BLaER1 treated with 17β-estradiol and CSF1 and Interleukin-3, amounts not matched to agents 10 nM and 100 nM (cell line): ENCODE data around the gene CRYGA.
"Not testable (repeated sequence)": the region's sequence is repeated elsewhere in the genome, so short reads cannot be mapped to it uniquely, and the experiment has no call there.

ENCODE experiments used
- H3K27ac ChIP-seq, 11 experiments: shearing (Covaris generic); formaldehyde crosslinking; 2 replicates each; pipeline ENCODE4 v1.8.1; 2022
- H3K27me3 ChIP-seq, 11 experiments: shearing (Covaris generic); formaldehyde crosslinking; 2 replicates each; pipeline ENCODE4 v1.8.1; 2022
- H3K36me3 ChIP-seq, 11 experiments: shearing (Covaris generic); formaldehyde crosslinking; 2 replicates each; pipeline ENCODE4 v1.8.1; 2022
- H3K4me1 ChIP-seq, 10 experiments: shearing (Covaris generic); formaldehyde crosslinking; 2 replicates each; pipeline ENCODE4 v1.8.1; 2022
- H3K4me2 ChIP-seq, 11 experiments: shearing (Covaris generic); formaldehyde crosslinking; 2 replicates each; pipeline ENCODE4 v1.8.1; 2022
- H3K4me3 ChIP-seq, 10 experiments: shearing (Covaris generic); formaldehyde crosslinking; 2 replicates each; pipeline ENCODE4 v1.8.1; 2022
- H3K9ac ChIP-seq, 11 experiments: shearing (Covaris generic); formaldehyde crosslinking; 2 replicates each; pipeline ENCODE4 v1.8.1; 2022
- H3K9me3 ChIP-seq, 11 experiments: shearing (Covaris generic); formaldehyde crosslinking; replicated peaks in 1 of 11; 2 replicates each; pipeline ENCODE4 v1.8.1; 2022
- H4K20me1 ChIP-seq, 11 experiments: shearing (Covaris generic); formaldehyde crosslinking; 2 replicates each; pipeline ENCODE4 v1.8.1; 2022
- Cebpa-rat ChIP-seq, 11 experiments: shearing (Covaris generic); IDR thresholded peaks; 2 replicates each; pipeline ENCODE4 v1.8.1; 2022

CRYGA gene

GRCh38 chr2:208135794-208136715 lies 27.3 kb downstream of the CRYGA start:
- Histone ChIP-seq H4K20me1 (no peaks in the 10 kb centered on the region), H3K4me1 (peaks cover 8 to 12% (median 9%) of the 10 kb centered on the region in 10 experiments; a peak in 18 of 20 replicates), H3K27ac (no peak overlapping the region), H3K9me3 (peaks cover 13 to 28% (median 25%) of the 10 kb centered on the region in 11 experiments; a peak in 20 of 22 replicates), H3K9ac (no peak overlapping the region), H3K36me3 (no peaks in the 10 kb centered on the region), H3K4me2 (no peak overlapping the region), H3K4me3 (no peak overlapping the region), H3K27me3 (no peaks in the 10 kb centered on the region)
- no peak for TF ChIP-seq Cebpa-rat (IDR thresholded peaks at IDR 0.05)

- Histone ChIP-seq H3K36me3 (no peaks in the 10 kb centered on the region), H3K27ac (no peak overlapping the region), H3K4me2 (peak overlapping the region; percentile 15 to 58 (median 46); a peak in 21 of 22 replicates), H3K4me3 (no peak overlapping the region), H4K20me1 (no peaks in the 10 kb centered on the region), H3K9ac (no peak overlapping the region), H3K9me3 (peaks cover 13 to 27% (median 24%) of the 10 kb centered on the region in 11 experiments; a peak in 20 of 22 replicates), H3K27me3 (no peaks in the 10 kb centered on the region), H3K4me1 (peaks cover 8 to 12% (median 9%) of the 10 kb centered on the region in 10 experiments; a peak in 18 of 20 replicates)
- TF ChIP-seq Cebpa-rat (IDR thresholded peaks at IDR 0.05) = no peak
Measured at GRCh38 chr2:208134928-208135586, 28.3 kb downstream of the CRYGA start.

DNA sequence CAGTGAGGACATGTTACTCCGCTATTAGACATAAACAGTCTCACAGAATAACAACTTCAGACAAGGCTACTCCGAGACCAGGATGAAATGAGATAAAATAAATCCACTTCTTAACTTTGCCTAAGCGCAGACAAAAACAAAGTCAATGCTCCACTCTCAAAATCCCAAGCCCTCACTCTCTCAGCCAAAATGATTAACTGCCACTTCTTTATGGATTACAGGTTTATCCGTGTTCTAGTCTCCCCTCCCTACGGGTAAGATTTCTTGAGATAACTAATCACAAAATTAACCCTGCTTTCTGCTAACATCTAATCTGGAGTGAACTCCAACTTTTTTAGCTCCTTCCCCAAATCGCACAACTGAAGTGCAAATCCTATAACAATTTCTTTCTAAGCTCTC lies 32.7 kb downstream of the CRYGA start:
- Histone ChIP-seq H3K4me3 (no peak overlapping the region), H3K9me3 (peaks cover 0 to 4% (median 0%) of the 10 kb centered on the region in 11 experiments; a peak in 1 of 22 replicates), H3K27me3 (no peaks in the 10 kb centered on the region), H3K9ac (no peak overlapping the region), H4K20me1 (no peaks in the 10 kb centered on the region), H3K4me2 (no peak overlapping the region), H3K4me1 (peaks cover 8 to 12% (median 9%) of the 10 kb centered on the region in 10 experiments; a peak in 18 of 20 replicates), H3K27ac (no peak overlapping the region), H3K36me3 (no peaks in the 10 kb centered on the region)
- TF ChIP-seq Cebpa-rat (IDR thresholded peaks at IDR 0.05) = no peak

DNA sequence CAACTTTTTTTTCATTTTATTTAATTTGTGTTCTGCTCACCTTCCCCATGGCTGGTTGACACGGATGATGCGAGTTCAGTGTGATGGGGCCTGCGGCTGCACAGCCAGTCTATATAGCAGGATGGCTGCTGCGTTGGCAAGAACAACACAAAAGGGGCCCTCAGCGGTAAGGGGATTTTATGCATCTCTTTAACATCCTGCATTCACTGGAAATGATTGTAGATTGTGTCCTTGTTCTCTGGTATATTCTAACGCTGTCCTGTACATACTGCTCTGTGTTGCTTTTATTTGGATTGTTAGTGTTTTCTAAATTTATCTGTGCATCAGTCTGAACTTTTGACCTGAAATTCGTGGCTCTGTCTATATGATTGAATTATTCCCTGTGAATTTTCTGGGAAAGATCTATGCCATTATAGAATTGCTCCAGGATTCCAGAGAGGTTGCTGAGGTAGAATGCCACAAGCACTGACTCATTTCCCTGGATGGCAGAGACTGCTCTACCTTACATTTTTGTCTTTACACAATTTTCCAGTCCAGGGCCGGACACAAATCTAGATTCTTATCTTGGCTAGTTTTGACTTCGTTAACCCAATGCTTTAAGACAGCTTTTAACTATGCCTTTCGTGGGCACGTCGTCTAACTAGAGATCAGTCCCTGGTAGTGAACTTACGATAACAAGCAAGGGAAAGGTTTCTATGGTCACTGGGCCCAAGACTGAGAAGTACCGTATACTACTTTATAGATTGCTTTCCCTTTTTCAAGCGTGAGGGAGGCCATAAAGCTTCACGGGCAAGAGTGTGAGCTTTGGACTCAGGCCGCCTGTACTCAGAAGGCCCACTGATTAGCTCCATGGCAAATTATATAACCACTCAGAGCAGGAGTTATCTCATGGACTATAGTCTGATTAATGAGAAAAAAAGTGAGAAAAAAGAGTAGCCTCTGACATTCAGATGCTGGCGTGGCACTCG lies 33.4 kb downstream of the CRYGA start, which contains the start of gene CRYGC:
CRYGC (minus strand) TSS at position 85 of the 968 bp plus-strand sequence; CDS start at position 49, 36 bp downstream.
- H3K27me3 ChIP-seq = no peaks in the 10 kb centered on the region
- peaks cover 0 to 4% (median 0%) of the 10 kb centered on the region in 11 experiments; a peak in 1 of 22 replicates for H3K9me3 ChIP-seq
- no peak within 1 kb of the TSS for H3K4me2 ChIP-seq
- H3K36me3 ChIP-seq = no peaks in the 10 kb centered on the region
- no peak for TF ChIP-seq Cebpa-rat (IDR thresholded peaks at IDR 0.05)
- no peak within 1 kb of the TSS for H3K4me3 ChIP-seq
- H3K4me1 ChIP-seq = peaks cover 5 to 8% (median 6%) of the 10 kb centered on the region in 10 experiments; a peak in 18 of 20 replicates
- H4K20me1 ChIP-seq = no peaks in the 10 kb centered on the region
- H3K27ac ChIP-seq = no peak within 1 kb of the TSS
- H3K9ac ChIP-seq = no peak within 1 kb of the TSS

- H3K4me1 ChIP-seq = no peaks in the 10 kb centered on the region
- no peaks in the 10 kb centered on the region for H4K20me1 ChIP-seq
- H3K9ac ChIP-seq = no peak overlapping the region
- H3K9me3 ChIP-seq = peaks cover 0 to 5% (median 0%) of the 10 kb centered on the region in 11 experiments; a peak in 3 of 22 replicates
- TF ChIP-seq Cebpa-rat (IDR thresholded peaks at IDR 0.05) = no peak
- H3K27ac ChIP-seq = no peak overlapping the region
- H3K4me2 ChIP-seq = no peak overlapping the region
- H3K36me3 ChIP-seq = no peaks in the 10 kb centered on the region
- H3K27me3 ChIP-seq = no peaks in the 10 kb centered on the region
- no peak overlapping the region for H3K4me3 ChIP-seq
Measured at GRCh38 chr2:208128136-208128535, 35.3 kb downstream of the CRYGA start.

DNA sequence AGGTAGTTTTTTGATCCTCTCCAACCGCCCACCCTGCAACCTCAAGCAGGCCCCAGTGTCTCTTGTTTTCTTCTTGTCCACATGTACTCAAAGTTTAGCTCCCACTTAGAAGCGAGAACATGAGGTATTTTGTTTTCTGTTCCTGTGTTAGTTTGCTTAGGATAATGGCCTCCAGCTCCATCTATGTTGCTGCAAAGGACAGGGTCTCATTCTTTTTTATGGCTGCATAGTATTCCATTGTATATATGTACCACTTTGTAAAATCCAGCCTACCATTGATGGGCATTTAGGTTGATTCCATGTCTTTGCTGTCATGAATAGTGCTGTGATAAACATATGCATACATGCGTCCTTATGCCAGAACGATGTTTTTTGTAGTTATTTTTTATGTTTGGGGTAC lies 36.3 kb downstream of the CRYGA start:
- H3K4me3 ChIP-seq = no peak overlapping the region

DNA sequence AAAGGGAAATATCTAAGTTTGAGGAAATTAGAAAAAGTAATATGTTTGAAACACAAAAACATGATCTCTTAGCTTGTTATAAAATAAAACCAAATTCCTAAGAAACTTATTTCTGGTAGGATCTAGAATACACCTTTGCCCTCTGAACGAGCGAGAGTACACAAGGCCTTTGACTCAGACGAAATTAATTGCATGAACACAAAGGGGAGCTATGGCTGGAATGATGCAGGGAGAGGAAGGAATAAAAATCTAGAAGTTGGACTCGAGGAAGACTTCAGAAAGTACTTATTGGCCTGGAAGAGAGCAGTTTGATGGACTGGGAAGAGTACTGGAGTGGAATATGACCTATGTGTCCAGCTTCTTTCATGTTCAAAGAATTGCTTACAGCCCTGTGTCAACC lies 38.1 kb downstream of the CRYGA start:
- Histone ChIP-seq H3K27me3 (no peaks in the 10 kb centered on the region), H3K36me3 (no peaks in the 10 kb centered on the region), H3K4me2 (no peak overlapping the region), H3K9ac (no peak overlapping the region), H3K4me3 (no peak overlapping the region), H3K27ac (no peak overlapping the region), H4K20me1 (no peaks in the 10 kb centered on the region), H3K9me3 (peaks cover 0 to 5% (median 0%) of the 10 kb centered on the region in 11 experiments; a peak in 3 of 22 replicates), H3K4me1 (no peaks in the 10 kb centered on the region)
- TF ChIP-seq Cebpa-rat (IDR thresholded peaks at IDR 0.05) = no peak

More for the DNA sequence above, 36.3 kb downstream of the CRYGA start:
- no peaks in the 10 kb centered on the region for H4K20me1 ChIP-seq
- no peaks in the 10 kb centered on the region for H3K36me3 ChIP-seq
- H3K27ac ChIP-seq = no peak overlapping the region
- no peak for TF ChIP-seq Cebpa-rat (IDR thresholded peaks at IDR 0.05)
- H3K4me1 ChIP-seq = no peaks in the 10 kb centered on the region
- no peaks in the 10 kb centered on the region for H3K27me3 ChIP-seq
- no peak overlapping the region for H3K4me2 ChIP-seq
- H3K9me3 ChIP-seq = peaks cover 0 to 5% (median 0%) of the 10 kb centered on the region in 11 experiments; a peak in 3 of 22 replicates
- no peak overlapping the region for H3K9ac ChIP-seq

DNA sequence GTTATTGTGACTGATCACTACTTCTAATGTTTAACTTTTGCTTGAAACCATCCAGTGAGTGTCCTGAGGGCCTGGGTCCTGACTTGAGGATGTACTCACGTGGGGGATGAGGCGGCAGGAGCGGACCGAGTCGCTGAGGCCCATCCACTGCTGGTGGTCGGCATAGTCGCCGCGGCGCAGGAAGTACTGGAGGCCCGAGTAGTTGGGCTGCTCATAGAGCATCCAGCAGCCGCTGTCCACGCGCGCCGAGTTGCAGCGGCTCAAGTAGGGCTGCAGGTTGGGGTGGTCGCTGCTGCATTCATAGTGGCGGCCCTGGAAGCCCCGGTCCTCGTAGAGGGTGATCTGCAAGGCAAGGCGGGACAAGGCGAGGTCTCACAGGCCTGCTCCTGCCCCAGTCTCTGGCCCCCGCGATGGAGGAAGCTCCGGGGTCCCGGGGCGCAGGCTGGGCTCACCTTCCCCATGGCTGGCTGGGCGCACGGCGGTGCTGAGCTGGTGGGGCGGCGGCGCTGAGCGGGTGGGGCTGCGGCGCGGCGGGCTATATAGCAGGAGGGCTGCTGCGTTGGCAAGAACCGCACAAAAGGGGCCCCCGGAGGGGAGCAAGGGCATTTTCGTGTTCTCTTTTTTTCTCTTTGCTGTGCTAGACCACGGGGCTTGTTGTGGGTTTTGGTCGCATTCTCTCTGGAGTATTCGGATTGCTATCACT lies 39.2 kb downstream of the CRYGA start, which contains the start of gene CRYGD:
CRYGD (minus strand) TSS at position 512 of the 703 bp plus-strand sequence; CDS start at position 461, 51 bp downstream.
- not testable (repeated sequence) for H3K27ac ChIP-seq, H3K27me3 ChIP-seq, H3K36me3 ChIP-seq, H3K9me3 ChIP-seq, H3K9ac ChIP-seq, H4K20me1 ChIP-seq, H3K4me2 ChIP-seq, H3K4me3 ChIP-seq, H3K4me1 ChIP-seq
